ENCODE data around the gene GALNT18. TPM values are rescaled to one million over a fixed set of nuclear protein-coding genes. Genes with fewer than 3 reads are reported as not detected.

The GALNT18 gene
- total RNA-seq, 1 experiment from 2014 or later = 13.5 TPM

DNA sequence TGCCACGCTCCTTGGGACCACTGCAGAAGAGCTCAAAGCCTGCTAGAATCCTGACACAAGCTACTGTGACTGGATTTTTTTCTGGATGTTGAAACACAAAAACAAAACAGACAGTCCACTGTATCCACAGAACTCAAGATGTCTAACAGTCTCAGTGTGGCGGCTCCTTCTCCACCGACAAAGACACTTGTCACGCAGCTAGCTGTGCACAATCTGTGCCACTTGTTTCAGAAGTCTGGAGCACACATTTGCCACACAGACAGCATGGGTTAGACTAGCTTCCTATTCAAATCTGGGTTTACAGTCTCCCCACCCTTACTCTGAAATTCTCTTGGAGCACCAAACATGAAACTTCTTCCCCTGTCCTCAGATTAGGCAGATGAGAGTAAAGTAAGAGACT is 99.2 kb downstream of the GALNT18 start:
- DNase-seq (ENCODE audit: low read depth) = no peak
- in situ Hi-C loops (cut with HindIII; ENCODE audit: low pct_unique_long_range_greater_than_20kb, low sequenced_read_pairs) = no loop called here

DNA sequence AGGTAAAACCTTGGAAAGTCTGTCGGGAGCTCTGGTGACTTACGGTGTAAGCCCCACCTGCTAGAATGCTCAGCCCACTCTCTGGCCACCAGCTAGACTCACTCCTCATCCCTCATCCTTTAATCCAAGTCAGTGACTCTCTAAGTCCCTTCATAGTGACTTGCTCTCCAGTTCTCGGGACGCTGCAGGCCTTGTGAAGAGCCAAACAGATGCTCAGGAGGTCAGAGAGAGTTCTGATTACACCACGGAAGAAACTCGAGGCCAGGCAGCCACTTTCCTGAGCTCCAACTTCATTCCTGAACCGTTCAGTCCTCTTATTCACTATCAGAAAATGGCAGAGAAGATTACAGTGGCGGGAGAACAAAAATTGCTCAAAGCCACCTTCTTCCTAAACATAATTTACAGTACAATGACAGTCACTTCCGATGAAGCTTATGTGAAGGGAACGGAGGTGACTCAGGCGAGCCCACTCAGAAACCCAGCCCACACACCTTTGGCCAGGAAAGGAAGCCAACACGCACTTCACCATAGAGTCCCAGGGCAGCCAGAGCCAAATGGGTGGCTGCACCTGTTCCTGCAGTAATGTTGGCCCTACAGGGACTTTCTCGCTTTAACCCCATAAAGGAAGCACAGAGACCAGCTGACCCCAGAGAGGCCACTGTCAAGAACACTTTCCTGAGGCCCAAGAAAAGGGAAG is 100.4 kb downstream of the GALNT18 start:
- in situ Hi-C loops (cut with HindIII; ENCODE audit: low pct_unique_long_range_greater_than_20kb, low sequenced_read_pairs) = no loop called here
- DNase-seq (ENCODE audit: low read depth) = no peak

DNA sequence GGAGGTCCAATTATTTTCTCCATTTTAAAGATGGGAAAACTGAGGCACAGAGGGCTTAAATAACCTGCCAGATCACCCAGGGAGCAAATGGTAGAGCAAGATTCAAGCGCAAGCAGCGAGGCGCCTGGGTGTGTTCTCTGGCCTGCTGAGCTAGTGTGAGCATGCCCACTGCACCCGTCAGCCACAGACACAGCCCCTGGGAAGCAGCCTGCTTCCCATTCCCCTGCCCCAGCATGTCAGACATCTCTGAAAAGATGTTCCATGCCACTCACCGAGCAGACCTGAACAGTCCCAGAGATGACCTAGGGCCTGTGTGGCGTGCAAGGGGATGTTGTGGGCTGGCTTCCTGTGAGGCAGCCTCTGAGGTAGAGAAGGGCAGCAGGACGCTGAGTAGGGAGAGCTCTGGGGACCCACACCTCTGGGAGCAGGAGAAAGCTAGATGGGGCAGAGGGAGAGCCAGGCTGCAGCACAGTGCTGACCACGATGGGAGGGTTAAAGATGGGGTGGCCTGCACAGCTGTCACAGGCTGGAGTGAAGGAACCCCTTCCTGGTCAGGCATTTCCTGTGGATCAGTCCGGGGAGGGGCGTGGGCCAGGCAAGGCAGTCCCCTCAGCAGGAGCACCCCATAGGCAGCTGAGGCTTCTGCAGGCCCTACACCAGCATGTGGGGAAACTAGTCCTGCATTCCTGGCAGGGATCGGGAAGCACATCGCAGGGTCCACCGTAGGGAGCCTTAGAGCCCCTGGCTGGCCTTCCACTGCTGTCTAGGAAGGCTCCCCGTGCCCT is 101.4 kb downstream of the GALNT18 start:
- DNase-seq (ENCODE audit: low read depth) = no peak
- in situ Hi-C loops (cut with HindIII; ENCODE audit: low pct_unique_long_range_greater_than_20kb, low sequenced_read_pairs) = no loop called here

GRCh38 chr11:11519184-11519583 is 102.6 kb downstream of the GALNT18 start:
- no peak for DNase-seq (ENCODE audit: low read depth)

GRCh38 chr11:11514246-11514645 is 107.6 kb downstream of the GALNT18 start:
- DNase-seq (ENCODE audit: low read depth) = no peak
- in situ Hi-C loops (cut with HindIII; ENCODE audit: low pct_unique_long_range_greater_than_20kb, low sequenced_read_pairs) = no loop called here

More at GRCh38 chr11:11519184-11519583, 102.6 kb downstream of the GALNT18 start:
- in situ Hi-C loops (cut with HindIII; ENCODE audit: low pct_unique_long_range_greater_than_20kb, low sequenced_read_pairs) = no loop called here

- no peak for DNase-seq (ENCODE audit: low read depth)
Observed at GRCh38 chr11:11513422-11513821, 108.4 kb downstream of the GALNT18 start.

DNA sequence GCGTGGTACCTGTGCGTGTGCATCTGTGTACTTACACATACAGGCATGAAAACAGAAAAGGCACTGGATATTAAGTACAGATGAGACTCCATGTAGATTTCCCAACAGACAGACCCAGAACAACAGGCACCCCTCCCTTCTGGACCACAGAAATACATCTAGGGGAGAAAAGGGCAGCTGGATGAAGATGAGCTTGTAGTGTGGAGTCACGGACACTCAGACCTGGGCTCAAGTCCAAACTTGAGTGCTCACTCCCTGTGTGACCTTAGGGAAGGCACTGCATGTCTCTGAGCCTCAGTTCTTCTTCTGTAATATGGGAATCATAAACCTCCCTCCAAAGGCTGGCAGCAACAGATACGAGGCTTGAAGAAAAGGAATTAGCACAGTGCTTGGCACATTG is 108.9 kb downstream of the GALNT18 start:
- in situ Hi-C loops (cut with HindIII; ENCODE audit: low pct_unique_long_range_greater_than_20kb, low sequenced_read_pairs) = no loop called here
- DNase-seq (ENCODE audit: low read depth) = no peak

More at GRCh38 chr11:11513422-11513821, 108.4 kb downstream of the GALNT18 start:
- in situ Hi-C loops (cut with HindIII; ENCODE audit: low pct_unique_long_range_greater_than_20kb, low sequenced_read_pairs) = no loop called here

- in situ Hi-C loops (cut with HindIII; ENCODE audit: low pct_unique_long_range_greater_than_20kb, low sequenced_read_pairs) = no loop called here
- DNase-seq (ENCODE audit: low read depth) = no peak
Observed at GRCh38 chr11:11512502-11512901, 109.3 kb downstream of the GALNT18 start.

- in situ Hi-C loops (cut with HindIII; ENCODE audit: low pct_unique_long_range_greater_than_20kb, low sequenced_read_pairs) = no loop called here
- no peak for DNase-seq (ENCODE audit: low read depth)
Observed at GRCh38 chr11:11512090-11512489, 109.7 kb downstream of the GALNT18 start.

DNA sequence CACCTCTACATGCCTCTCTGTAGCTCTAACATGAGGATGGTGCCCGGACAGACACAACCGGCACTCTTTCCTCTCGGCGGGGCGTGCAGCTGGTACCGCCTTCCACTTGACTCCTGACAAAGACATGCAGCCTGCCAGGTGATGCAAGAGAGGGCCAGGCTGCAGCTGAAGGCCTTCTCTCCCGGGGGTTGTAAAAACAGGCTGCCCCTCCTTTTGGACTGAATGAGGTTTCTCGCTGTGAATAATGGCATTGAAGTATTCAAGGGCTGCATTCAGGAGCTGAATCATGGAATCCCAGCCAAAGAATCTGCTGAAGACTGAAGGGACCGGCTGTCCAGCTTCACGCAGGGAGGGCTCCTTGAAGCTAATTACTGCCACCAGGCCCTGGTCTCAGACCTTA is 110.9 kb downstream of the GALNT18 start:
- in situ Hi-C loops (cut with HindIII; ENCODE audit: low pct_unique_long_range_greater_than_20kb, low sequenced_read_pairs) = no loop called here
- no peak for DNase-seq (ENCODE audit: low read depth)

DNA sequence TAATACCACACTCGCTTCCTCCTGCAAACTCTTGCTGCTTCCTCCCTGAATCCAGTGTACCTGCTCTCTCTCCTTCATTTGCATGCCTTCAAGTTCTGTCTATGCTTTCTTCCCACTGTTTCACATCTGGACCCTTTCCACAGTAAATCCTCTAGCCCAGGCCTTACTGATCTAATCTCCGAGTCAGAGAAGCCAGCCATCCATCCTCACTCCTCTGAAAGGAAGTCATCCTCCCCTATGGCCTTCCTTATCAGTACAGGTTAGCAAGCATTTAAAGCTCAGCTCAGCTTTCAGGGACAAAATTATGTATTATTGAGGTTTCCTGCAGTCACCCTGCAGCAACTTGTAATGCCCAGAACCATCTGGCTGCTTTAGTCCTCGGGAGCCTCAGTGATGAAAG is 116.1 kb downstream of the GALNT18 start:
- in situ Hi-C loops (cut with HindIII; ENCODE audit: low pct_unique_long_range_greater_than_20kb, low sequenced_read_pairs) = no loop called here
- no peak for DNase-seq (ENCODE audit: low read depth)

DNA sequence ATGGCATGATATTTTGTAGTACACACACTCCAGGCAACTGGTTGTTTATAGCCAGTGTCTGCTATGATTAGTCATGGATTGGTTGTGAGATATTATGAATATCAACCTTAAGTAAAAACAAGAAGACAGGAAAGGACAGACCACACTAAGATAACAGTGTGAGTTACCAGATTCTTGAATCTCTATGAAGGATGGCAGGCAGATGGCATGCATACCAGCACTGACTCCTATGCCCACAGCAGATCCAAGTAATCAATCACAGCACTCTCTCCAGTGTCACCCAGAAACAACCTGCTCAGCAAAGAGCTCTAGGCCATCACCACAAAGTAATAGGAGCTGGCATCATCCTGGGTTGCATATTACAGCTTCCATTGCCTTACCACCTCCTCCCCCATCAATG is 116.6 kb downstream of the GALNT18 start:
- DNase-seq (ENCODE audit: low read depth) = no peak
- in situ Hi-C loops (cut with HindIII; ENCODE audit: low pct_unique_long_range_greater_than_20kb, low sequenced_read_pairs) = no loop called here

GRCh38 chr11:11504071-11504470 is 117.7 kb downstream of the GALNT18 start:
- in situ Hi-C loops (cut with HindIII; ENCODE audit: low pct_unique_long_range_greater_than_20kb, low sequenced_read_pairs) = no loop called here
- DNase-seq (ENCODE audit: low read depth) = no peak

DNA sequence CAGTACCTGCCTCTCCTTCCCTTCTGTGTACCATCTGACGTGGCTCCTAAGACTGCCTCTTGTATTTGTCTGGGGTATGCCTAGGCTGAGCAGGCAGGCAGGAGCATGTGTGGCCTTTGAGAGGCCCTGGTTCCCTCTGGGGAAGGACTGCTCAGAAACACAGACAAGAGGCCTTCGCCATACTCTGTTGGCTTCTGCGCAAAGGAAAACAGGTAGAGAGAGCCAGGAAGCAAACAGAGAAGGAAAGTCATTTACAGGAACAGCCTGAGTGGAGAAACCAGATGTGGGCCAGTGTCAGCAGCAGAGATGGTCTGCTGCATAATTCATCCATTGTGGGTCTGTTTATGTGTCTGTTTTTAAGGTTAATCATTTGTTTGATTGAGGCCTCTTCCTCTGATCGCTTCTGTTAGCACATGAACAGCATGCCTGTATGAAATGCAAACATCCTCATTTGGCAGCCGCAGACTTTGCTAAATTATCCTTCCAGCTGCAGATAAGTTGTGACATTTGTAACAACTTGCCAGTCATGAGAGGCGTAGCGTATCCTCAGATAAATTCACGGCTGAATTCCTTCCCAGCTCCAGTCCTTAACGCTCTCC is 119.4 kb downstream of the GALNT18 start:
- in situ Hi-C loops (cut with HindIII; ENCODE audit: low pct_unique_long_range_greater_than_20kb, low sequenced_read_pairs) = no loop called here

GRCh38 chr11:11501546-11502262 is 120.1 kb downstream of the GALNT18 start:
- in situ Hi-C loops (cut with HindIII; ENCODE audit: low pct_unique_long_range_greater_than_20kb, low sequenced_read_pairs) = no loop called here
- DNase-seq (ENCODE audit: low read depth) = no peak

More for the DNA sequence above, 119.4 kb downstream of the GALNT18 start:
- no peak for DNase-seq (ENCODE audit: low read depth)

GRCh38 chr11:11500744-11501487 is 120.9 kb downstream of the GALNT18 start:
- no peak for DNase-seq (ENCODE audit: low read depth)
- in situ Hi-C loops (cut with HindIII; ENCODE audit: low pct_unique_long_range_greater_than_20kb, low sequenced_read_pairs) = no loop called here

- in situ Hi-C loops (cut with HindIII; ENCODE audit: low pct_unique_long_range_greater_than_20kb, low sequenced_read_pairs) = no loop called here
- no peak for DNase-seq (ENCODE audit: low read depth)
Observed at GRCh38 chr11:11499300-11499699, 122.5 kb downstream of the GALNT18 start.

DNA sequence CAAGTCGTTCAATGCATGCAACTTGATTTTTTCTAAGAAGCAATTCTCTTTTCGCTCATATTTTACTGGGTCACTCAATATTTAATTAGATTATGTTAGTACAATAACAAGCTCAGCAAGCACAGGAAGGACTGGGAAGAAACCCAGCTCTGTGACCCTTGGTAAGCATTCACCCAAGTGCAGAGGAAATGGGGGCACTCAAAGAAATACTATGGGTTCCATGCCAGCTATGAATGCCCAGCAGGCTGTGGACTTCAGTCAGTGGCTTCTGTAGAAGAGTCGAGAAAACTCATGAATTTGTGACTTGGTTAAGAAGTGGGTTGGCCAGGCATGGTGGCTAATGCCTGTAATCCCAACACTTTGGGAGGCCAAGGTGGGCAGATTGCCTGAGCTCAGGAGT is 123.6 kb downstream of the GALNT18 start:
- in situ Hi-C loops (cut with HindIII; ENCODE audit: low pct_unique_long_range_greater_than_20kb, low sequenced_read_pairs) = no loop called here
- no peak for DNase-seq (ENCODE audit: low read depth)

All from Caki2 (cell line).